Stimulated activated CD4-positive, alpha-beta T cell treated with anti-CD3 and anti-CD28 coated beads, Interleukin-2, amount 100 ng/mL, for 48 hours (primary cell): Measurements from ENCODE around the gene LRRC38.
"Not testable (repeated sequence)": the region's sequence is repeated elsewhere in the genome, so short reads cannot be mapped to it uniquely, and the experiment has no call there.

ENCODE experiments used
- DNase-seq, 2 donors: peaks; one replicate each; pipeline ENCODE4 v3.0.0-alpha.2; 2020

The LRRC38 gene

GRCh38 chr1:13456904-13457532 is 56.8 kb downstream of the LRRC38 start:
- no peak for DNase-seq

GRCh38 chr1:13451399-13451965 is 62.3 kb downstream of the LRRC38 start:
- DNase-seq = no peak

GRCh38 chr1:13450204-13450603 is 63.6 kb downstream of the LRRC38 start:
- DNase-seq = no peak

GRCh38 chr1:13443335-13443979 is 70.3 kb downstream of the LRRC38 start:
- no peak for DNase-seq

GRCh38 chr1:13439104-13439783 is 74.6 kb downstream of the LRRC38 start:
- not testable (repeated sequence) for DNase-seq

- no peak for DNase-seq
These were observed 78.3 kb downstream of the LRRC38 start for GRCh38 chr1:13435458-13435857.

GRCh38 chr1:13433694-13434358 is 80.0 kb downstream of the LRRC38 start:
- DNase-seq = not testable (repeated sequence)

- no peak for DNase-seq
These were observed 81.6 kb downstream of the LRRC38 start for GRCh38 chr1:13432251-13432650.

GRCh38 chr1:13430495-13430894 is 83.3 kb downstream of the LRRC38 start:
- DNase-seq = no peak
